Stimulated activated naive B cell treated with anti-CD40 and anti-IgM and Interleukin-4, amounts not matched to agents 10 μg/mL and 1 μg/mL and 100 μg/mL, for 72 hours (primary cell): ENCODE data around the gene DGKH.

Source experiments
- ATAC-seq, 2 donors: fragments of 150-1000 bp; cut with Tn5 transposase; replicated peaks; 2 replicates each; pipeline ENCODE4 v1.10.0; 2021; ENCODE audit warnings: moderate library complexity in 1 of 2
- DNase-seq: peaks from one replicate; pipeline ENCODE4 v3.0.0; 2021
- H3K27ac Mint-ChIP-seq: one replicate; pipeline ENCODE4 v1.8.0; 2022; ENCODE audit warnings: mild to moderate bottlenecking, mixed read lengths
- H3K27me3 Mint-ChIP-seq, 2 donors: one replicate each; pipeline ENCODE4 v1.8.0; 2022; ENCODE audit warnings: mixed read lengths in 2 of 2
- H3K36me3 Mint-ChIP-seq, 2 donors: one replicate each; pipeline ENCODE4 v1.8.0; 2022; ENCODE audit warnings: mixed read lengths in 2 of 2, mild to moderate bottlenecking in 1 of 2
- H3K4me1 Mint-ChIP-seq, 2 donors: one replicate each; pipeline ENCODE4 v1.8.0; 2022; ENCODE audit warnings: mixed read lengths in 2 of 2, mild to moderate bottlenecking in 1 of 2
- H3K4me3 Mint-ChIP-seq, 2 donors: one replicate each; pipeline ENCODE4 v1.8.0; 2022; ENCODE audit warnings: mild to moderate bottlenecking in 2 of 2, mixed read lengths in 2 of 2, moderate library complexity in 1 of 2
- H3K9me3 Mint-ChIP-seq, 2 donors: one replicate each; pipeline ENCODE4 v1.8.0; 2022; ENCODE audit warnings: mixed read lengths in 2 of 2, mild to moderate bottlenecking in 1 of 2

DGKH gene

DNA sequence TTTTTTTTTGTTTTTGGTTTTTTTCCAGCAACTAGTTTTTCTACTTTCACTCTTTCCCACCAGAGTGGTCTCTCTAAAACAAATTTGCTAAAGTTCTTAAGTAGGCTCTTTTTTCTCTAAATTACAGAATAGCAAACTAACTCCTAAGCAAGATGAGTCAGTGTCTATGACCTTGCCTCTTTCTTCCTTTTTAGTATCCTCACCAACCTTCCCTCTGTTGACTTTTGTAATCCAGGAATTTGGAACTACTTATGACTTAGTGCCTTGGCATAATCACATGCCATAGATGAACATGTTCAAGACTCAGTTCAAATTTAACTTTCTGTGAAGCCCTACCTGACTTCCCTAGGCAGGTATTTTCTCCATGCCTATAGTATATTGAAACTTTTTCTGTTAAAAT, 191.2 kb downstream of the DGKH start:
- ATAC-seq = no peak
- H3K4me3 Mint-ChIP-seq = no peak overlapping the region
- peaks cover 0 to 6% of the 10 kb centered on the region in 2 donors for H3K27me3 Mint-ChIP-seq
- no peak for DNase-seq
- no peaks in the 10 kb centered on the region for H3K9me3 Mint-ChIP-seq
- H3K36me3 Mint-ChIP-seq = peaks cover 0 to 4% of the 10 kb centered on the region in 2 donors
- no peak overlapping the region for H3K27ac Mint-ChIP-seq
- H3K4me1 Mint-ChIP-seq = no peaks in the 10 kb centered on the region

DNA sequence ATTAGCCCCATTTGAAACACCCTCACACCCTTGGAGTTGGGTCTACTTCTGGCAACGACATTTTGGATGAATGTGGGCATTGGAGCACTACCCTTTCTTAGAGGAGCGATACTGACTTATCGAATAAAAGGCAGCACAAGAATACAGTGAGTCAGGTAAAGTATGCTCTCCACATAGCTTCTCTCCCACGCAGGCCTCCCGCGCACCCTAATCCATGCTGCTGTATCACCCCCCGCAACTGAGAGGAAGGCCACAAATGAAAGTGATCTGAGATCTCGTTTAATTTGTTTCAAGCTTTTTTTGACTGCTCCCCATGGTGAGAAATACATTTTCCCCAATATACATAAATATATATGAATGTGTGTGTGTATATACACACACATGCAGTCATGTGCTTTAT, 198.1 kb downstream of the DGKH start:
- no peak for ATAC-seq
- H3K27me3 Mint-ChIP-seq = peaks cover 0 to 6% of the 10 kb centered on the region in 2 donors
- H3K9me3 Mint-ChIP-seq = no peaks in the 10 kb centered on the region
- H3K36me3 Mint-ChIP-seq = no peaks in the 10 kb centered on the region
- no peak for DNase-seq
- H3K4me3 Mint-ChIP-seq = no peak overlapping the region
- H3K4me1 Mint-ChIP-seq = no peaks in the 10 kb centered on the region
- H3K27ac Mint-ChIP-seq = no peak overlapping the region

DNA sequence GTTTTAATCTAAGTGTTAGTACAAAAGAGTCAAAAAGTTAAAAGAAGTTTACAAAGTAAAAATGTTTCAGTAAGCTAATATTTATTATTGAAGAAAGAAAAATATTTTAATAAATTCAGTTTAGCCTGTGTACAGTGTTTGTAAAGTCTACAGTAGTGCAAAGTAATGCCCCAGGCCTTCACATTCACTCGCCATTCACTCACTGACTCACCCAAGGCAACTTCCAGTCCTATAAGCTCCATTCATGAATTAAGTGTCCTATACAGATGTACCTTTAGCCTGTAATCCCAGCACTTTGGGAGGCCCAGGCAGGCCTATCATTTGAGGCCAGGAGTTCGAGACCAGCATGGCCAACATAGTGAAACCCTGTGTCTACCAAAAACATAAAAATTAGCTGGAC, 199.4 kb downstream of the DGKH start:
- Mint-ChIP-seq H3K27ac (peak overlapping the region; percentile 5), H3K4me1 (no peaks in the 10 kb centered on the region)
- no peak for ATAC-seq

DNA sequence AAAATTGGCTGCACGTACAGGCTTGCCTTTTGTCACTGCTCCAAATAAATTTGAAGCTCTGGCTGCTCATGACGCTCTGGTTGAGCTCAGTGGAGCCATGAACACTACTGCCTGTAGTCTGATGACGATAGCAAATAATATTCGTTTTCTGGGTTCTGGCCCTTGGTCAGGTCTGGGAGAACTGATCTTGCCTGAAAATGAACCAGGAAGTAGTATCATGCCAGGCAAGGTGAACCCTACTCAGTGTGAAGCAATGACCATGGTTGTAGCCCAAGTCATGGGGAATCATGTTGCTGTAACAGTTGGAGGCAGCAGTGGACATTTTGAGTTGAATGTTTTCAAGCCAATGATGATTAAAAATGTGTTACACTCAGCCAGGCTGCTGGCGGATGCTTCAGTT, 207.4 kb downstream of the DGKH start:
- Mint-ChIP-seq H3K4me1 (no peaks in the 10 kb centered on the region), H3K9me3 (no peaks in the 10 kb centered on the region), H3K4me3 (no peak overlapping the region), H3K27ac (no peak overlapping the region), H3K36me3 (no peaks in the 10 kb centered on the region), H3K27me3 (no peaks in the 10 kb centered on the region)
- DNase-seq (no peak), ATAC-seq (no peak)

More for the DNA sequence above, 199.4 kb downstream of the DGKH start:
- Mint-ChIP-seq H3K27me3 (peaks cover 0 to 6% of the 10 kb centered on the region in 2 donors), H3K9me3 (no peaks in the 10 kb centered on the region), H3K36me3 (no peaks in the 10 kb centered on the region), H3K4me3 (no peak overlapping the region)
- no peak for DNase-seq

DNA sequence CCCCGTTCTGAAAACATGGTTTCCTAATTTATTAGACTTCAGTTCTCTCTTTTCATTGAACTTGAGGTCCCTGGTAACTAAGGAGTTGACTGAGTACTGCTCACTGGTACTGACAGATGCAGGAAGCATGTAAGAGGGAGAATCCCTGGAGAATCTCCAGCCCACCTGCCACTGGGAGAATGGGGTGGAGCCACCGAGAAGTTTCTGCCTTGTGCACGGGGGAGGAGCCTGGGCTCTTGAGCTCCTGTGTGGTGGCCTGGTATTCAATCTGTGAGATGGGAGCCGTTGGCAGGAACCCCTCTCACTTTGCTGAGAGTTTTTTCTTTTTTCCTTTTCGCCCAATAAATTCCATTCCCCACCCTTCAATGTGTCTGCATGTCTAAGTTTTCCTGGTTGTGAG, 210.3 kb downstream of the DGKH start:
- H3K4me3 Mint-ChIP-seq = no peak overlapping the region
- H3K36me3 Mint-ChIP-seq = peaks cover 0 to 5% of the 10 kb centered on the region in 2 donors
- H3K27ac Mint-ChIP-seq = no peak overlapping the region
- peaks cover 0 to 4% of the 10 kb centered on the region in 2 donors for H3K27me3 Mint-ChIP-seq
- no peaks in the 10 kb centered on the region for H3K4me1 Mint-ChIP-seq
- peaks cover 0 to 2% of the 10 kb centered on the region in 2 donors for H3K9me3 Mint-ChIP-seq
- no peak for ATAC-seq
- no peak for DNase-seq

DNA sequence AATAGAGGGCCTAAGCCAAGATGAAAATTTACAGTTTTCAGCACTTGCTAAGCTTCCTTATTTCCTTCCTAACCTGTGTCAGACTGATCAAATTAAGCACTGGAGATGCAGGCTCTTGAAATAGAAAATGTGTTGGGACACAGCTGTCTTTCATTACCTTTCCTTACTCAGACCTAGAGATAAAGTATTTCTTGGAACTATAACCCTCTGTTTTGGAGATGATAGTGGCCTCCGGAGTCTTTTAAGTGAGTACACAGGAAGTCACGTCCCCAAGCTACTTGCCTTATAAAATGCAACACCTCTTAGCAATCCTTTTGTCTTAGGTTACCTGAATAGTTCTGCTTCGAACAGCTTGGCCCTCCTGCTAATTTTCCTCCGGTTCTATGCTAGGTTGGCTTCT, 211.1 kb downstream of the DGKH start:
- Mint-ChIP-seq H3K9me3 (peaks cover 0 to 2% of the 10 kb centered on the region in 2 donors), H3K4me3 (no peak overlapping the region), H3K27me3 (peaks cover 0 to 4% of the 10 kb centered on the region in 2 donors), H3K4me1 (no peaks in the 10 kb centered on the region), H3K27ac (no peak overlapping the region), H3K36me3 (peaks cover 0 to 5% of the 10 kb centered on the region in 2 donors)
- DNase-seq (no peak), ATAC-seq (no peak)

DNA sequence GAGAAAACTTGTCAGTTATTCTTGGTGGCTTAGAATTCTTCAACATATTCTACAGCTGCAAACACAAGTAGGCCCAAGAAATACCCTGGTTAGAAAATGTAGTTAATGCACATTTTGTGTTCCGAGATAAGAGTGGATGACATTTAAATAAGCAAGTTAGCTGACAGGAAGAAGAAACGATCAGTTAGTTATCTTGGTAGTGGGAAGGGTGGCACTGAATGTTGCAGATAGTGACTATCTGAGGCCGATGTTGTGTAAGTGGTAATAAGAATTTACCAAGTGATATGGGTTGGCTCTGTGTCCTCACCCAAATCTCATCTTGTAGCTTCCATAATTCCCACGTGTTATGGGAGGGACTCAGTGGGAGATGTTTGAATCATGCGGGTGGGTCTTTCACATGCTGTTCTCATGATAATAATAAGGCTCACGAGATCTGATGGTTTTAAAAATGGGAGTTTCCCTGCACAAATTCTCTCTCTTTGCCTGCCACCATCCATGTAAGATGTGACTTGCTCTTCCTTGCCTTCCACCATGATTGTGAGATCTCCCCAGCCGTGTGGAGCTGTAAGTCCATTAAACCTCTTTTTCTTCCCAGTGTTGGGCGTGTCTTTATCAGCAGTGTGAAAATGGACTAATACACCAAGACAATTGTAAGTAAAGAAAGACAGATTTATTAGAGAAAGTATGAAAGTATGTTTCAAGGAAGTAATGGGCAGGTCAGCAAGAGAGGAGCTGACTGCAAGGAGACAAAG, 212.6 kb downstream of the DGKH start:
- Mint-ChIP-seq H3K4me1 (no peaks in the 10 kb centered on the region), H3K27ac (no peak overlapping the region), H3K4me3 (no peak overlapping the region), H3K36me3 (peaks cover 0 to 5% of the 10 kb centered on the region in 2 donors), H3K27me3 (peaks cover 0 to 4% of the 10 kb centered on the region in 2 donors), H3K9me3 (peaks cover 0 to 2% of the 10 kb centered on the region in 2 donors)
- ATAC-seq (no peak), DNase-seq (no peak)

DNA sequence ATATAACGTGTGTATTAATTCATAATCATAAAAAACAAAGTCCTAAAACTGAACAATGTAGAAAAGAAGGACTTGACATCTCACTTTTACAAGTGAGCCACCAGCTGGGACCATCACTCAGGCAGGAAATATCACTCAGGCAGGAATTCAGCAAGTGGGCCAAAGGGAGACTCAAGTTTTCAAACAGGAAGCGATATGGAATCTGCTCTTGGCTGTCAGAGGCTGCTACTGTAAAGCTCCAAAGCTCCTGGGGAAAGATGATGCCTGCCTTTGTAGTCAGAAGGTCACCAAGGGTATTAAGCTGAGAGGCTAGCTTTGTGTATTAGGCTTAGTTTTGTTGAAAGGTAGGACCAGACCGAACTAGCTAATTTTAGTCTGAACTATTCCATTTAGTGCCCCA, 218.0 kb downstream of the DGKH start:
- peaks cover 3 to 13% of the 10 kb centered on the region in 2 donors for H3K36me3 Mint-ChIP-seq

DNA sequence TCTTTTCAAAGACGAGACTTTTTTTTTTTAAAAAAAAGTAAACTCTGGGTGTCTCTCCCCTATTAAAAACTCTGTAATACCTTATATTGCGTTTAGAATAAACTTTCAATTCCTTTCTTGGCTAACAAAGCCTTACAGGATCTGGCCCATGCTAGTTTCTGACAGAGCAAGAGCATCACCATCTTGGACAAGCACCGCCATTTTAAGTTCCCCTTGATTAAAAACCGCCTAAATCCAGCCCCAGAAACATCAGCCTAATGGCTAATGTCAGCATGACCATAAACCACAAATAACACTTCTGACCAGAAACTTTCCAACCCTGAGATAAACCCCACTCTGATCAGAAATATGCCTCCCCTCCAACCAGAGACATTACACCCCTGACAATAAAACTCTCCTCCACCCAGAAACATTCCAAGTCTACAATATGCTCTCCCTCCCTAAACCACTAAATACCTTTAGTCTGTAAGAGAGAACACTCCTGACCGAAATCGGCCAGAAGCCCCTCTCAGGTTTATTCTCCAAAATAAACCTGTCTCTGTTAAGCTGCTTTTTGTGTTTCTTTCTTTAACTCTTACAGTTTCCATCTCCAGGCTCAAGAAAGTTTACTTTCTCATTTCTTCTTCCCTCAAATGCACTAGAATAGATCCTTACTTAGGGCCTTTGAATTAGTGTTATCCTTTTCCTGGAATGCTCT, 221.9 kb downstream of the DGKH start:
- no peak for DNase-seq
- no peak for ATAC-seq
- H3K27ac Mint-ChIP-seq = peak overlapping the region; percentile 99
- peaks cover 9 to 13% of the 10 kb centered on the region in 2 donors for H3K9me3 Mint-ChIP-seq
- no peaks in the 10 kb centered on the region for H3K27me3 Mint-ChIP-seq
- H3K4me1 Mint-ChIP-seq = peaks cover 26 to 50% of the 10 kb centered on the region in 2 donors
- H3K36me3 Mint-ChIP-seq = peaks cover 10 to 22% of the 10 kb centered on the region in 2 donors
- peak overlapping the region; percentile 96 to 97 for H3K4me3 Mint-ChIP-seq

More for the DNA sequence above, 218.0 kb downstream of the DGKH start:
- no peak overlapping the region for H3K4me3 Mint-ChIP-seq
- peaks cover 0 to under 1% of the 10 kb centered on the region in 2 donors for H3K27me3 Mint-ChIP-seq
- peaks cover 11 to 20% of the 10 kb centered on the region in 2 donors for H3K4me1 Mint-ChIP-seq
- H3K9me3 Mint-ChIP-seq = peaks cover 7 to 10% of the 10 kb centered on the region in 2 donors
- ATAC-seq = no peak
- DNase-seq = no peak
- no peak overlapping the region for H3K27ac Mint-ChIP-seq

DNA sequence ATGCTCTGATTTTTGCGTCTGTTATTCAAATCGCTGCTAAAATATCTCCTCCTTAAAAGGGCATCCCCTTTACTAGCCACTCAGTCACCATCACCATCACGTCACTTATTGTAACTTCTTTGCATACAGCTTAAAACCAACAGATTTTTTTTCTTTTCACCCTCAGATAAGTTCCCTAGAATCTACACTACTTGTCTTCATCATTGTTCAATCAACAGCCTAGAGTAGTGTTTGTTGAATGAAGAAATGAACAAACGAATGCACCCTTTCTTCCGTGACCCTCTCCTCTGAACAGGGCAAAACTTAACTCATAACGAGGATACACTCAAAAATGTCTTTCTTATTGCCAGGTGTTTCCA, 222.4 kb downstream of the DGKH start:
- Mint-ChIP-seq H3K27ac (peak overlapping the region; percentile 99), H3K36me3 (peaks cover 10 to 23% of the 10 kb centered on the region in 2 donors), H3K4me3 (peak overlapping the region; percentile 96 to 97), H3K4me1 (peaks cover 27 to 54% of the 10 kb centered on the region in 2 donors), H3K9me3 (peaks cover 10 to 14% of the 10 kb centered on the region in 2 donors), H3K27me3 (no peaks in the 10 kb centered on the region)
- DNase-seq = no peak
- no peak for ATAC-seq

DNA sequence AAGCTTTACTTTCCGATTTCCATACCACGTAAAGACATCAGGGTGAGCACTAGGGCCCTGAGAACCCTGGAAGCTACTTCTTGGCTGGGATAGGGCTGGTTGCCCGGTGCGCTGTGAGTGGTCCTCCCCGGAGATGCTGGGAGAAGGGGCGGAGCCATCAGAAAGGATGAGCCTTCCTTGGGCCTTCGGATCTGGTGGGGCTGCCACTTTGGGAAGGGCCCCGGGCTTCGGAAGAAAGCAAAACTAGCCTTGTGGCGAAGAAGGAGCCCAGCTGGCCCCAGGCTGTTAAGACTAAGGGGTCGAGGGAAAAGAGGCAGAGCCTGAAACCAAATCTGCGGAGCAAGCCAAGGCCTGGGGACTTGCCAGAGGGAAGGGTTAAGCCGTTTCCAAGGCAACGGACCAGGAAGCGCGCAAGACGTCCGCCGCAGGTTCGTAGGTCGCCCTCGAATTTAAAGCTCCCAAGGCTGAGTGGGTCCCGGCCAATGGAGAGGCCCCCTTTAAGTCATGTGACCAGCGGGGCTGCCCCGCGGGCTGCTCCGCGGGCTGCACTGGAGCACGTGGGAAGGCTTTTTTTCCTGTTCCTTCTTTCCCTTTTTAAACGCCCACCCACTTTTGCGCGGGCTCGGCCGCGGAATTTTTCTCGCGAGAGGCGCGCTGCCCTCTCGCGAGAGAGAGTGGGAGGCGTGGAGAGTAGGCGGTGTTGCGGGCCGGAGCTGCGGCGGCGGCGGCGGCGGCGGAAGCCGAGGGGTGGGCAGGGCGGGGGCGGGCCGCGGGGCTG, 223.1 kb downstream of the DGKH start:
- H3K4me1 Mint-ChIP-seq = peaks cover 28 to 58% of the 10 kb centered on the region in 2 donors
- H3K36me3 Mint-ChIP-seq = peaks cover 12 to 23% of the 10 kb centered on the region in 2 donors

DNA sequence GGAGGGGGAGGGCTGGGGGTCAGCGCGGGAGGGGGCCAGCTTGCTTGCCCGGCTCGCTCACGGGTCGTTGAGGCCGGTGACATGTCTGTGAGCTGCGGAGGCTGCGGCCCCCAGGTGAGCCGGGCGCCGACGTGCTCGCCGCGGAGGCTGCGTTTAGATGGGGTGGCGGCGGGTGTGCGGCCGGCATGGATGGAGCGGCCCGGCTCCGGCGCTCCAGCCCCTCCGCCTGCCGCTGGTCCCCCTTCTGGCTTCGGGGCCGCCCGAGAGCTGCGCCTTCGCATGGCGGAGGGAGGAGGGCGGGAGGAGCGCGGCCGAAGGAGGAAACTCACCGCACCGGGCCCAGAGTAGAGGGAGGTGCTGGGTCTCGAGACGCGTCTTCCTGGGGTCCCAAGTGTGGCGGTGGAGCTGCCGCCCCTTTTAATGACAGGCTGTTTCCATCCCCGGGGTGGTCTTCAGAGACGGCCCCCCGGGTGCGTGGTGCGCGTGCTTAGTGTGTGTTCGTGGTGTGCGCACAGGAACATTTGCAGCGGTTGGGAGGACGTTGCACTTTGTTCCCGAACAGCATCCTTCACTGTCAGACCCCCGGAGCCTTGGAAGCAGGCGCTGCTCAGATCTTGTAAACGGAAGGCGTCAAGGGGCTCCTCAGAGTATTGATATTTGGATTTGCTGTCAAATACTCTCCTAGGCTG, 223.8 kb downstream of the DGKH start, which contains the start of gene AKAP11:
Gene AKAP11 (plus strand): TSS at position 38 of the 689 bp plus-strand sequence. CDS start 14,197 bp downstream, outside the sequence.
- Mint-ChIP-seq H3K36me3 (peaks cover 14 to 24% of the 10 kb centered on the region in 2 donors), H3K9me3 (peaks cover 10 to 14% of the 10 kb centered on the region in 2 donors), H3K4me3 (peak within 1 kb of the TSS; percentile 96 to 97), H3K27ac (peak within 1 kb of the TSS; percentile 99), H3K27me3 (no peaks in the 10 kb centered on the region), H3K4me1 (peaks cover 28 to 60% of the 10 kb centered on the region in 2 donors)
- ATAC-seq (peak; percentile 39 to 47), DNase-seq (peak; percentile 51)

More for the DNA sequence above, 223.1 kb downstream of the DGKH start:
- Mint-ChIP-seq H3K27ac (peak overlapping the region; percentile 99), H3K4me3 (peak overlapping the region; percentile 96 to 97), H3K9me3 (peaks cover 10 to 14% of the 10 kb centered on the region in 2 donors), H3K27me3 (no peaks in the 10 kb centered on the region)
- ATAC-seq (peak; percentile 91), DNase-seq (peak; percentile 98)

DNA sequence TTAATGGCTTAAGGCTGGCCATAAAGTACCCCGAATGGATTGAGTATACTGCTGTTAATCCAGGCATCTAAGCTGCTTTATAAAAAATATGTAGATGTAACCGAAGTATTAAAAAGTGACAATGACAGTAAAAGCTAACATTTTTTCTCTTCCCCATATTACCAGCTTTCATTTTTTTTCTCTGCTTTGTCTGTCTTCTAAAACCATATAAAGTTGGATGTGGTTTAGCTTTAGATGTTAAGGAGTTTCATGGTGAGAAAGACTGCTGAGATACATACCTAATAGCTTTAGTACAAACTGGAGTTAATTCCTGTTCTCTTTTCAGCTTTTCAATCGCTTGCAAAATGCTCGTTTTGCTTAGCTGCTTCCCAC, 224.3 kb downstream of the DGKH start:
- ATAC-seq = no peak
- no peak for DNase-seq
- peaks cover 10 to 14% of the 10 kb centered on the region in 2 donors for H3K9me3 Mint-ChIP-seq
- peak overlapping the region; percentile 99 for H3K27ac Mint-ChIP-seq
- H3K36me3 Mint-ChIP-seq = peaks cover 17 to 29% of the 10 kb centered on the region in 2 donors
- peaks cover 30 to 55% of the 10 kb centered on the region in 2 donors for H3K4me1 Mint-ChIP-seq
- no peaks in the 10 kb centered on the region for H3K27me3 Mint-ChIP-seq
- peak overlapping the region; percentile 96 to 97 for H3K4me3 Mint-ChIP-seq
